ENCODE results near the gene SLC6A4. TPM values are rescaled to one million over a fixed set of nuclear protein-coding genes. Genes with fewer than 3 reads are reported as not detected.

The SLC6A4 gene
- total and polyA plus RNA-seq, 4 donors: 3.5 to 12.7 (median 8.8) TPM

DNA sequence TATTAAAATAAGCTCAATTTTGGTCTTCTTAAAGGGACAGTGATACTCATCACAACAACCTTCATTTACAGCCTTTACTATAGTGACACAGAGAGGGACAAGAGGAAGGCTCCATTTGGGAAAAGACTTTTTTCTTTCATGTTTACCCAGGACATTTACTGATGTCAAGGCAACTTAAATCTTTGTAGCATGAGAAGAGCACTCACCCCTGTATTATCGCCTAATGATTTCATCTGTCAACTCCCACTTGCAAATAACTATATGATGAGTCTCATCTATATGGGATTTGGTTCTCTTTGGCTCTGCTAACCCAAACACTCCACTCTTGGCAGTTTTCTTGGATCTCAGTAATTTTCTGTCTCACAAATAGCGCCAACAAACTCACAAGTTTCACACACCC is 32.1 kb upstream of the SLC6A4 start:
- Histone ChIP-seq H3K4me3 (no peak overlapping the region), H3K27me3 (ENCODE audit: control insufficient read depth in 3 of 3, insufficient read depth in 3 of 3, low read length in 2 of 3) (no peaks in the 10 kb centered on the region), H3K9ac (ENCODE audit: insufficient read depth in 1 of 2, low read length in 2 of 2) (no peak overlapping the region), H3K9me3 (ENCODE audit: control insufficient read depth in 4 of 4, insufficient read depth in 3 of 4, low read length in 3 of 4) (no peaks in the 10 kb centered on the region), H3K4me1 (ENCODE audit: control insufficient read depth in 5 of 5, insufficient read depth in 5 of 5, low read length in 5 of 5) (peaks cover 0 to 15% (median 9%) of the 10 kb centered on the region in 5 donors), H3K27ac (ENCODE audit: low read depth in 1 of 2, low read length in 1 of 2) (no peak overlapping the region), H3K36me3 (ENCODE audit: control insufficient read depth in 4 of 4, insufficient read depth in 4 of 4, low read length in 4 of 4) (peaks cover 15 to 36% (median 31%) of the 10 kb centered on the region in 4 donors)
- 96% methylated on average over 2 of the region's 2 CpGs for WGBS, 2 donors
- TF ChIP-seq, protein P1, sequence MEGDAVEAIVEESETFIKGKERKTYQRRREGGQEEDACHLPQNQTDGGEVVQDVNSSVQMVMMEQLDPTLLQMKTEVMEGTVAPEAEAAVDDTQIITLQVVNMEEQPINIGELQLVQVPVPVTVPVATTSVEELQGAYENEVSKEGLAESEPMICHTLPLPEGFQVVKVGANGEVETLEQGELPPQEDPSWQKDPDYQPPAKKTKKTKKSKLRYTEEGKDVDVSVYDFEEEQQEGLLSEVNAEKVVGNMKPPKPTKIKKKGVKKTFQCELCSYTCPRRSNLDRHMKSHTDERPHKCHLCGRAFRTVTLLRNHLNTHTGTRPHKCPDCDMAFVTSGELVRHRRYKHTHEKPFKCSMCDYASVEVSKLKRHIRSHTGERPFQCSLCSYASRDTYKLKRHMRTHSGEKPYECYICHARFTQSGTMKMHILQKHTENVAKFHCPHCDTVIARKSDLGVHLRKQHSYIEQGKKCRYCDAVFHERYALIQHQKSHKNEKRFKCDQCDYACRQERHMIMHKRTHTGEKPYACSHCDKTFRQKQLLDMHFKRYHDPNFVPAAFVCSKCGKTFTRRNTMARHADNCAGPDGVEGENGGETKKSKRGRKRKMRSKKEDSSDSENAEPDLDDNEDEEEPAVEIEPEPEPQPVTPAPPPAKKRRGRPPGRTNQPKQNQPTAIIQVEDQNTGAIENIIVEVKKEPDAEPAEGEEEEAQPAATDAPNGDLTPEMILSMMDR (IDR thresholded peaks at IDR 0.05; ENCODE audit: control extremely low read depth, extremely low read depth): no peak
- DNase-seq (no peak), ATAC-seq (ENCODE audit: insufficient read depth, low FRiP score) (no peak)

DNA sequence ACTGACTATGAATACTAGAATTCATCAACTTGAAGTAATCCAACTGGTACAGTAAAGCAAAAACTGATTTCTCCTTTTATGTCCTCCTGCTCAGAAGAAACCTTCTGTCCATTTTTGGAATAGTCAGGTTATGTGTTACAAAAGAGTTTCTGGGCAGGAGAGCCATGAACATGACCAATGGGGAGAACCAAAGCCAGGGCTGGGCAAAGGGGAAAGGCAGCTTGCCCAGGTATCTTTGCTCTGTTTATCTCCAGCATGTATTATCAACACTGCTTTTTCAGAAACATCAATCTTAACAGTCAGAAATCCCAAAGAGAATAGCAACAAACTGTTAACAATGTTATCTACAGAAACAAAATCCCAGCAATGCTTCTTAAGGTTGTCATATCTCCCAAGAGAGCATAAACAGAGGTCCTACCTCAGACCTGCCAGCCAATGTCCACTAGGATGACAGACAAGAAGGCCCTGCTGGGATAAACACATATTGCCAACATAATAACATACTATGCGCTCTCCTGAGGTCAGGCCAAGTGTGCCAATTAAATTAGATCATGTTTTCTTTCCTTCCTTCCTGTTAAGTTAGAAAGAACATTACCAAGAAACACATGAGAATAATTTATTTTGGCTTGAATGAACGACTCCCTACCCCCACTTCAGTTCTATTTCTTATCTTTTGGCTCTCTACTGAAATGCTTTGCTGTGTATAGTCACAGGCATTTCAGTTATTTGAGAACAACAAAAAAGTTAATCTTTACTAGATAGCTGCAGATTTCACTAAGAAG is 28.2 kb upstream of the SLC6A4 start:
- Histone ChIP-seq H3K9ac (ENCODE audit: insufficient read depth in 1 of 2, low read length in 2 of 2) (peak overlapping the region in 1 of 2 donors; percentile 19), H3K9me3 (ENCODE audit: control insufficient read depth in 4 of 4, insufficient read depth in 3 of 4, low read length in 3 of 4) (no peaks in the 10 kb centered on the region), H3K4me3 (no peak overlapping the region), H3K27me3 (ENCODE audit: control insufficient read depth in 3 of 3, insufficient read depth in 3 of 3, low read length in 2 of 3) (no peaks in the 10 kb centered on the region), H3K27ac (ENCODE audit: low read depth in 1 of 2, low read length in 1 of 2) (no peak overlapping the region), H3K4me1 (ENCODE audit: control insufficient read depth in 5 of 5, insufficient read depth in 5 of 5, low read length in 5 of 5) (peaks cover under 1 to 15% (median 9%) of the 10 kb centered on the region in 5 donors), H3K36me3 (ENCODE audit: control insufficient read depth in 4 of 4, insufficient read depth in 4 of 4, low read length in 4 of 4) (peaks cover 9 to 28% (median 20%) of the 10 kb centered on the region in 4 donors)
- no peak for ATAC-seq (ENCODE audit: insufficient read depth, low FRiP score)
- peak in 2 of 3 donors; percentile 18 to 28 for DNase-seq
- TF ChIP-seq, protein P1 (IDR thresholded peaks at IDR 0.05; ENCODE audit: control extremely low read depth, extremely low read depth): no peak
- WGBS, 2 donors: 30 to 48% methylated on average over 2 of the region's 2 CpGs

DNA sequence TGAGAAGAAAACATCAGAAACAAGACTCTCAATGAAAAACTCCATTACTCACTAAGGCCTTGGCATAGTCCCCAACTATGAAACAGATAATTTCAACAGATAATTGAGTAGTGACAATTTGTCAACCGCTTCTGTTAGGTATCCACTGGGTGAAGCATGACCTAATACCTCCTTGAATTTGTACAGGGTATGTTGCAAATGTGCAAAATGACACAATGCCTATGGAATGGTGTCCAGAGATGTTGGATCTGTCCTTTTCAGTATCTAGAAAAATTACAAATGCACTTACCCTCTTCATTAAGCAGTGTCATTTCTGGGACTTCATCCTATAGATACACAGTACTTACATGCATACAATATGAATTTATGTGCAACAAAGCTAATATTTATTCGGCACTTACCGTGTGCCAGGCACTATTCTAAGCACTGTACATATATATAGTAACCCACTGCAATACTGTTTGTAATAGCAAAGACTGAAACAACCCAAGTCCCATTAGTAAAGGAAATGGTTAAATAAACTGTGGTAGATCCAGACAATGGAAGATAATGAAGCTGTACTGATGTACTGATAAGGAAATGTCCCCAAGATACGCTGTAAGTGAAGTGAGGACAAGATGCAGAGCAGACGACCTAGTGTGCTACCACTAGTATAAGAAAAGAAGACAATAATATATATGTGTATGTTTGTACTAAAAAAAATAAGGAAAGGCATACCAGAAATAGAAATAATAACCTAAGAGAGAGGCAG is 21.4 kb upstream of the SLC6A4 start:
- no peaks in the 10 kb centered on the region for H3K9me3 ChIP-seq (ENCODE audit: control insufficient read depth in 4 of 4, insufficient read depth in 3 of 4, low read length in 3 of 4)
- H3K4me1 ChIP-seq (ENCODE audit: control insufficient read depth in 5 of 5, insufficient read depth in 5 of 5, low read length in 5 of 5): peaks cover 0 to 6% (median 0%) of the 10 kb centered on the region in 5 donors
- no peak overlapping the region for H3K9ac ChIP-seq (ENCODE audit: insufficient read depth in 1 of 2, low read length in 2 of 2)
- H3K27ac ChIP-seq (ENCODE audit: low read depth in 1 of 2, low read length in 1 of 2): no peak overlapping the region
- ATAC-seq (ENCODE audit: insufficient read depth, low FRiP score) (no peak), DNase-seq (no peak)
- H3K27me3 ChIP-seq (ENCODE audit: control insufficient read depth in 3 of 3, insufficient read depth in 3 of 3, low read length in 2 of 3): no peaks in the 10 kb centered on the region
- H3K36me3 ChIP-seq (ENCODE audit: control insufficient read depth in 4 of 4, insufficient read depth in 4 of 4, low read length in 4 of 4): peaks cover 7 to 29% (median 12%) of the 10 kb centered on the region in 4 donors
- WGBS, 2 donors: 66 to 78% methylated on average over 5 of the region's 5 CpGs
- TF ChIP-seq, protein P1 (IDR thresholded peaks at IDR 0.05; ENCODE audit: control extremely low read depth, extremely low read depth): no peak
- no peak overlapping the region for H3K4me3 ChIP-seq

Data from lung (tissue), 12 donors.